NCI-H2107 treated with DMSO at 0.1 percent for 48 hours (cell line): Measurements from ENCODE around the gene CNTN4.
A peak's percentile ranks its signal among the peaks of the same experiment; 100 is the strongest.

Experiments used
- DNase-seq: peaks from one replicate; lab custom pipeline; 2025; ENCODE audit not compliant: unreplicated experiment; lab: John Stamatoyannopoulos, UW

Gene CNTN4

DNA sequence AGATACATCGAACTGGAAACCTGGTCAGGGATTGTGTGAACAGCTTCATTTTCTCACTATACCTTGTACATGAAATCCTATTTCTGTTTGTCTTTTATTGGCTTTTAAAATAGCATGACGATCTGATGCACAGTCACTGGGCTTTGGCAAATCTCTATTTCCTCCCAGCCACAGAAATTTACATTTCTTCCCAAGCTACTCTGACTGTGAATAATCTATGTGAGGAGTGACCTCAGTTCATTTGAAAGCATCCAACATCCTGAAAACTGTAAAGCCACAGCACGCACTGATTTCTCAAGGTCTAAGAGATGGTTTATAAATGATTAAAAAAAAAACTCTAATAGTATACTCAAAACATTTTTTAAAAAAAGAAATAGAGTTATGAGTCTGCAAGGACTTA lies 561.2 kb downstream of the CNTN4 start:
- DNase-seq = no peak

DNA sequence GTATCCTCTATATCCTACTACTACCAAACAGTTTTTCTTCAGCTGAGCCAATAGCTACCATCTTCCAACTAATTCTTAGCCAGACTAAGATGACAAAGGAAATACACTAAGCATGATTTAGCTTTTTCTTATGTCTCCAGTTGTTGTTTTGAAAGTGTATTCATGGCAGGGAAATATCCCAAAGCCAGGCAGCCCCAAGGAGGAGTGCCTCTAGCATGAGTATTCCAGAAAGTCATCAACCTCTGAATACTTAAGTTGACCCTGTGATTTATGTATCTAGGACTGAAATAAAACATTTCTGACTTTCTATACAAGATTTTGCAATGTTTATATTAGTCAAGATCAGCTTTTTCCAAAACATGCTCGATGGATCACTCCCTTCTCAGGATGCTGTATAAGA lies 562.4 kb downstream of the CNTN4 start:
- no peak for DNase-seq

DNA sequence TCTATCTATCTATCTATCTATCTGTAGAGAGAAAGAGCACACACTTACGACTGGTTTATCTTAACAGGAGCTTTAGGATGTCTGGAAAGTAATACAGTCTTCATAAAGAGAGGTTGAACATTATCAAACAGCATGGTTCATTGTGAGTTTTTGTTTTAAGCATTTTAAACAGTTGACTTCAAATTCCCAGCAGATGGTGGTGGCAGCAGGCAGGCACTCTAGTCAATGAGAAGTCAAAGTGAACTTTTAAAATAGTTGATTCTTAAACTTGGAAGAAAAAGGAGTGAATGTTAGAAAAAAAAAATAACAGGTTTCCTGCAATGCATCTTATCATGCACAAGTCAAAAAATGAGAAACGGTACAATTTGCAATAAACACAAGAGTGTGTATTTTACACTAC lies 578.8 kb downstream of the CNTN4 start:
- DNase-seq = no peak

DNA sequence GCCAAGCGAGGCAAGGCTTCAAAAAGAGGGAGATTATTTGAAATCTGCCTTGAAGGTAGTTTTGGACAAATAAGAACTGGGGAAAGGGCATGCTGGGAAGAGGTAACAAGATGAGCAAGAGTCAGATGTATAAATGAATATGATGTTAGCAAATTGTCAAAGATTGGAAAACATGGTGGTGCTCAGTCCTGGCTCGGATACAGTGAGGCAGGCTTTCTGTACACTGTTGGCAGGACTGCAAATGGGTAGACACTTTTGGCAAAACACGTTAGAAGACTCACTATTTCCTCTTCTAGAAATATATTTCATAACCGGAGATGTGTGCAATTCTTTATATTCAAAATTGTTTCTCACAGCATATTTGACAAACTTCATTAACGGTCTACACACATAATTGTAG lies 581.6 kb downstream of the CNTN4 start:
- no peak for DNase-seq

DNA sequence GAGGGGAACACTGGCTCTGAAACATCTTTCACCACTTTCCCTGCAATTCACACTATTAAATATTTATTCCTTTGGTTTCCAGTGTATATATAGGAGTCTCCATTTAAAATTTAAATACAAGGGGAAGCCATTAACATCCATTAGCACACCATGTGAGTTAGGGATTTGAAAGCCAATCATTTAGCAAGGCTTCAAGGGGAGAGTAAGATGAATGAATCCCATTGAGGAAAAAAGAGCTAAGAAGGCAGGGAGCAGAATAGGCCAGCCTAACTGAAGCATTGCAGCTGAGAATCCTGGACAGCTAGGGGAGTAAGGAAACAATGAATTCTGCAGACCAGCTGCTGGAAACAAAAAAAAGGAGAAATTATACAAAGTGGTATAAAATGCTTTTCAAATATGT lies 585.4 kb downstream of the CNTN4 start:
- no peak for DNase-seq

DNA sequence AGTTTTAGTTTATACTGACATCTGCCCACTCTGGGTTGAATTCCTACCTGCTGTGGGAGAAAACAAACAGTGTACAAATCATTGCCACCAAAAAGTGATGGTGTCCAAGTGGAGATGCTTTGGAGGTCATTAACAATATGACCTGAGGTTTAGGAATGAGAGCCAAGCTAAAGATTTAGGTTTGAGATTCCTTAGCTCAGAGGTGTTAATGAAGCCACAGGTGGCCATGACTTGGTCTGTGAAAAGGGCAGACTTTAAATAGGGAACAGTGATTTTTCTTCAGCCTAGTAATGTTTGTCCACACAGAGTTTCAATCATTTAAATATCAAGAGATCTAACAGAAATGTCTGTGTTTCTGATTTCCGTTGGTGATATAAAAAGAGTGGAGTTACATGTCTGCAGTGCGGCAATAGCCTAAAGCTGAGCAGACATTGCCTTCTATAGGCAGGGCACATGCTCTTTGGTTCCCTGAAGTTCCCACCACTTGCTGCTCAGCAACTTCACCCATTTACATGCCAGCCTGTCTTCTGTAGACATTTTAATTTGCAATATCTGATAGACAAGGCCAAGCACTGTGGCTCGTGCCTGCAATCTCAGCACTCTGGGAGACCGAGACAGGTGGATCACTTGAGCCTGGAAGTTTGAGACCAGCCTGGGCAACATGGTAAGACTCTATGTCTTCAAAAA lies 588.3 kb downstream of the CNTN4 start:
- DNase-seq = no peak

DNA sequence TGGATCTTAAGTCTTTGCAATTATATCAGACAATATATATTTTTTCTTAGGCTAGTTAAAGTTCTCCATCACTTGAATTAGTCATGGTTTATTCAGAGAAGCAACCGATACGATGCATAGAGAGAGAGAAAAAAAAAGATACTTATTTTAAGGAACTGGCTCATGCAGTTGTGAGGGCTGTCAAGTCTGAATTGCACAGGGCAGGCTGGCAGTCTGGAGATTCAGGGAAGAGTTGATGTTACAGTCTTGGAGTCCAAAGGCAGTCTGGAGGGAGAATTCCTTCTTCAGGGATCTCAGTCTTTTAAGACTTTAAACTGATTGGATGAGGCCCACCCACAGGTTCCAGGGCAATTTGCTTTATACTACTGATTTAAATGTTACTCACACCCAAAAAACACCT lies 598.9 kb downstream of the CNTN4 start:
- DNase-seq = no peak

DNA sequence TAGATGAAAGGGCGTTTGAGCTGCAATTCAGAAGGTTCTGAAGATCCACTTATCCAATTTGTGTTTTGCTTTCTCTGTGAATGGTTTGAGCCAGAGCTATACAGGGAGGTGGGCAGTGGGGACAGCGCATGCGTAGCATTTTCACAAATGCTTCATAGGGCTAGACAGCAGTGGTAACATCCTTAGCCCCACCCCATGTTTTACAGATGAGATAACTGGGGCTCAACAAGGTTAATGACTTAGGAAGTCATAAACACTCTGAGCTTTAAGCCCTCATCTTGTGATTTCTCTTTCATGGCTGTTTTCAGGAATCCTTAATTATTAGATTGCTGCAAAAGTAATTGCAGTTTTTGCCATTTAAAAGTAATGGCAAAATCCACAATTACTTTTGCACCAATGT lies 602.8 kb downstream of the CNTN4 start:
- DNase-seq = no peak

DNA sequence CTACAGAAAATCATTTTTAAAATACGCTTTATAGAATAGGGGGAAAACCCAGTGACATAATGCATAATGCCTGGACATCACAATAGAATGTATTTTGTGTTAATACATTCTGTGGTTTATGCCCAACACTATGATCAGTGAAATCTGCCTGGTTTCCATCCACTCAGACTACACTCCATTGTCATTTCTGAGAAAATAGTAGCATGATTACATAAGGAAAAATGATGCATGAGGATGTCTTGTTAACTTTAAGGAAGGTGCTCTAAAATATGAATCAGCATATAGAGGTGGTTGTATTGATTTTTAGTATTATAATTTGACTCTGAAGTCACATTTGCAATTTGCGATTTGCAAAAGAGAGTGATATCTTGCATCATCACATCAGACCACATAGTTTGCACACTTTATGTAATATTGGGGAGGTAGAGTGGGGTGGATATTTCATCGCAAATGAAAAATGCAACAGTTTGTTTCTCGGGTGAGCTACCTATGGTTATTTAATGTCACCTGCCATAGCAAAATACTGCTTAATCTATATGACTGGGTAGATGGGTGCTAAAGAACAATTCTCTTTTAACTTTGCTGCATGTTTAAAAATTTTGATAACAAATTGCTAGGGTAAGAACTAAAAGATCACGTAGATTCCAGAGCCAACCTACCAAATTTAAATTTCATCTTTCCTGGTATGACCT lies 607.6 kb downstream of the CNTN4 start:
- no peak for DNase-seq

DNA sequence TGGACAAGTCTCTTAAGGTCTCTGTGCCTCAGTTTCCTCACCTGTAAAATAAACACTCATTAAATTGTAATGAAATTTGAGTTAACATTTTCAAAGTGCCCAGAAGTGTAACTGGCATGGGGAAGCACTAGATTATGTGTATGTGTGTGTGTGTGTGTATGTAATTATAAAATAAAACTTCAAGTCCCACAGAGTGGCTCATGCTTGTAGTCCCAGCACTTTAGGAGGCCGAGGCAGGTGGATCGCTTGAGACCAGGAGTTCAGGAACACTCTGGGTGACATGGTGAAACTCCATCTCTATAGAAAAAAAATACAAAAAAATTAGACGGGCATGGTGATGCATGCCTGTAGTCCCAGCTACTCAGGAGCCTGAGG lies 608.2 kb downstream of the CNTN4 start:
- DNase-seq = no peak

DNA sequence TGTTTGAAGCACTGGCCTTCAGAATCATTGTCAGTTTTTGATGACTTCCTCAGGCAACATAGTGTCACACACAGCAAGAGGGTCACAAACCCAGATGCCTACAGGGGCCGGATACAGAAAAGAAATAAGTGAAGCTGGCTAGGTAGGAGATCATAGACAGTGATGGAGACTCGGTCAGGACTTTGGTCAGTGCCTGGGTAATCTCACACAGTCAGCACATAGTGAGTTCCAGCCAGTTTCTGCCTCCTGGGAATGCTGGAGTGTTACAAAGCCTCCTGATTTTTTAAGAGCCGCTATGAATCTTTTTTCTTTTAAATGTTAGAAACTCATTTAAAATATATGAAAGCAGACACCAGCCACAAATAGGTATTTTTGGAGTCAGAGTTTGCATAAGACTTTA lies 612.4 kb downstream of the CNTN4 start:
- DNase-seq = no peak

DNA sequence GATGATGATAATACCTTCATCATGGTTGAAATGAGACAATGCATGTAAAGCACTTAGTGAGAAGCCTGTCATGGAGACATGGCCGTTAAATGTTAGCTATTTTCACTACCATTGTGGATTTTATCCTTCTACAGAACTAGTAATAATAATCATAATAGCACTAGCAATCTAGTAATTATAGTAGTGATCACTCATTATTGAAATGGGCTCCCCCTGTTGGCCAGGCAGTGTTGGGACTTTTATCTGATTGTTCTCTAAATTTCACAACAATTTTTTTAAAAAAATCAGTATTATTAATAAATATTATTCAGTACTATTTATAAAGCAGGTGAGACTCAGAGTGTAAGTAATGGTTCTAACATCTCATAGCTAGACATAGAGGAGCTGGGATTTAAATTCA lies 615.3 kb downstream of the CNTN4 start:
- DNase-seq = no peak

DNA sequence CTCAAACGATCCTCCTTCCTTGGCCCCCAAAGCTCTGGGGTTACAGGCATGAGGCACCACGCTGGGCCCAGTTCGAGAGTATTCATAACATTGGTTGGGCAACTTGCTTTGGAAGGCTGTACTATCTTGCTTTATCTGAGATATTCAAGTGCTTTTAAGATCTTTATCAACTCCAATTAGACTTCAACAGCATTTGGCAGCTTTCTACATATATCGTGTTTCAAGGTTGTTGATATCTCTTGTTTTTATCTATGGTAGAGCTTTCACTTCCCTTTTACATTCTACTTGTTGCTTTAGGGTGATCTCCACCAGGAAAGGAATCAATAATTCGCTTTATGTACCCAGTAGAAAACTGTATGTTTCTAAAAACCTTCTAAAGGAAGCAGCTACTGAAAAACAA lies 616.2 kb downstream of the CNTN4 start:
- peak; percentile 7 for DNase-seq

DNA sequence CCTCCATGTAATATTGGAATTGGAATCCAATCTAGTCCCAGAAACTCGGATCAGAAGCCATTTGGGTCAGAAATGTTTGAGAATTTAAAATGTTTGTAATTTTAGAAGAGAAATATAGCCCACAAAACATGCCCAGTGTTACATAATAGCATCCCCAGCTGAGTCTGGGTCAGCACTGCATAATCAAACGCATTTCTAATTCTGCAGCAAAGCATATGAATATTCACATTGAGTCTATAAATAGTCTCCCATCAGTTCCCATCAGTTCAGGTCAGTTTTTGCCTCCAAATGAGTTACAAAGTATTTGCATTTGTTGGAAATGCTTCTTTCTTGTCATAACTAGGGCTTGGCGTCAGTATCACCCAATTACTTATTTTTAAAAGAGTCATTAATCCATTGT lies 628.4 kb downstream of the CNTN4 start:
- DNase-seq = no peak

DNA sequence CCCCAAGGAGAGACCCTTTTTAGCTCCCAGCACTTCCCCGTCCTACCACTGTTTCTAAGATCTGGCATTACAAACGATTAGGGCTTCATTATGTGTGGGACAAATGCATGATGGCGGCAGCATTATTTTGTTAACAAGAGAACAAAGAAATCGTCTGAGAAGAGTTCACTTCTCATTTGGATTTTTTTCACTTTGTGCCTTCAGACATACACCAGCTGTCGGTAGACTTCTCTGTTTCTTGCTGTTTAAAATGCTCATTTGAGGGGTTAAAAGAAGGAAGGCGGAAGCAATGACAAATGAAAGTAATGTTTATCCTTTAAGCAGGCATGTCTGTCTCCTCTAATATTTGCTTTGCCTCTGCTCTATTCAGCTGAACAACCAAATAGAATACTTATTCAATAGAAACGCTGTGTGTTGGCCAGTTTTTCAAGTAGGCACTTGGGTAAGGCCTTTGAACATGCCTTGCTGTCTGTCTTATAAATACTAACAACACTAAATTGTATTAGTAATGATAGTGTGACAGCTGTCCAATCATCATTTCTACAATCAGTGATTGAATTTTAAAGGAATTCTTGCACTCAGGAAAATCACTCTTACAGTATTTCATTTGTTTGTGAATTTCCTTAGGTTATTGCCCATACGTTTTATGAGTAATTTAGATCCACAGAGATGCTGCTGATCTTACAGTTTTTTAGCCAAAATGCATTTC lies 629.1 kb downstream of the CNTN4 start:
- DNase-seq = no peak

DNA sequence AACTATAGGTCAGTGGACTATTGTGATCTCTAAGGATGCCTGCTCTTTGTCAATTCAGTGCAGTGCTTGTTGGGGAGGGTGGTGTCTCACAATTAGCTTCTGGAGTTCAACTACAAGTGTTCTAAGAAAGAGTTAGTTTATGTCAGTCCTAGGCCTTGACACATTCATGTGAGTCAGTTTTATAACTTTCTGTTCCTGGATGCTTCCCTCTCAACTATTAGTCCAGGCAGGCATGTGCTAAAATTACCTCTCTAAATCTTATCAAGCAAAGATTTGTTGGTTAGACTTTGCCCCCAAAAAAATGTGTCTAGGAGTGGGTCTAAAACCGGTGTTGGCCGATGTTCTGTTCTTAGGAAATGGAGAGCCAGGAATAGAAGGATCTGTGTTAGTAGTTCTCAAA lies 633.2 kb downstream of the CNTN4 start:
- no peak for DNase-seq

DNA sequence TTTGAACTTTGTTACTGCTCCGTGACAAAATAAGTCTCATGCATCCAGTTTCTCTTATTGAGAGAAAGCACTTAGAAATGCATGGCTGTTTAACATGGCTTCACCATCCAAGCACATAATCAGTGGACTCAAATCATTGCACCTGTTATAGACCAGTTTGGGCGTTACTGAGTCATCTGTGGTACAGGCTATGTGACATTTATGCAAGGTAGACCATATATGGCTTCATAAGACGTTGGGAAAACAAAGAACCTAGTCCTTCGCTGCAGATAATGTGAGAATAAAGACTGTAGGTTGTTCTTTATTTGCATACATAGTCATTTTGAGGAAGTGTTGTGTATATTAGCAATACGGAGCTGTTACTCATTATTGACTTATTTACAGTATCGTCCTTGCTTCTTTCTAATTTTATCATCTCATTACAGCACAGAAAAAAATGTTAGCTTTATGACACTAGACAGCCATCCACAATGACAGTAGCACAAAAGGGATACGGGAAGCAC lies 636.8 kb downstream of the CNTN4 start:
- DNase-seq = no peak

DNA sequence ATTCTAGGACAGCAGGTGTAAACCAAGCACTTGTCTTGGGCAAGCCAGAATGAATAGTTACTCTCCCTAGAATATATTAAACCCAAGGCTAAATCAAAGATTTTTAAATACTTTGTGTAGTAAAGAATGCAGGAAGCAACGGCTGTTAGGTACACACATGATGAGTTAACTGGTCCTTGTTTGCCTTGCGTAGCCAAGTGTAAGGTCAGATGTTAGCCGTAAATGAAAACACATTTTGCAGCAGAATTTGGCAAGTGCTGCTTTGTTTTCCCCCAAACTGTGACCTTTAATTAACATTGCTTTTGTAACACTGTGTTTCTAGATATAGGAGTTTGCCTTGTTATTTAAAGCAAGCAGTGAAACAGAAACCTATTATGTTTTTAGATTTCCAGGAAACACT lies 642.9 kb downstream of the CNTN4 start:
- DNase-seq = no peak

DNA sequence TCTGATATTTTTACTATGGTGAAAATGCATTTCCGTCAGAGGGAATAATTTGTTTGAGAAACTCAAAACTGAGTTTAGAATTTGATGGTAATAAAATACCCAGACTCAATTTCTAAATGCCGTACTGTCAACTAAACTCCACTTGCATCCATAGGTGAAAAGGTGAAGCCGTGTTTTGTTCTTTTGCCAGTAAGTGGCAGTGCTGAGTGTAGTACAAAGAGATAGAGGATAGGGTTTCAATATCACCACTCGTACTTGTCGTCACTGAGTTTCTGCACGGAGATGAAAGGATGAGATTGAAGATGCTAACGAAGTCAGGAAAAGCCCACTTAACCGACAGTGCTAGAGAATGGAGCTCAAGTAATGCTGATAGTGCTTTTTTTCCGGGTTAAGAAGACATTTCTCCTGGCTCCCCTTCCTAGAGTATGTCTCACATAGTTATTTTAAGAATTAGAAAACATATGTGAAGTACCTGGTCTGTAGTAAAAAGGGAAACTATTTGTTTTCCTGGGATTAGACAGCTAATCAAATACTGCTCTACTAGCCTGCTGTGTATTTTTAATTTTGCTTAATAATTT lies 666.4 kb downstream of the CNTN4 start:
- peak; percentile 77 for DNase-seq

DNA sequence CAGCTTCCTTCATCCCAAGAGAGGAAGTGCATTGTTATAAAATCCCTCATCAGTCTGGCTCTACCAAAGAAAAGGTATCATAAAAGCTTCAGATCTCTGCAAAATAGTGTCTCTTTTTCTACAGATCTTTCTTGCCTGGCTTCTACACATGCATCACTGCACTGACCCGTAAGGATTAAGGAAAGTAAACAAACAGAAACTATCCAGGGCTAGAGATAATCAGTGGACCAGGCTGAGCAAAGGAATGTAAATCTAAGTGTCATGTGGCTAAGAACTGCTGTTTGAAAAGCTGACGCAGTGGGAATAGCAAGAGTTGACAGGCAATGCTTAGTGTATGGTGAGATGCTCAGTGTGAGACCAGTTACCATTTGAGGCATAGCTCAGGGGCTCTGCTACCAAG lies 671.8 kb downstream of the CNTN4 start:
- no peak for DNase-seq

DNA sequence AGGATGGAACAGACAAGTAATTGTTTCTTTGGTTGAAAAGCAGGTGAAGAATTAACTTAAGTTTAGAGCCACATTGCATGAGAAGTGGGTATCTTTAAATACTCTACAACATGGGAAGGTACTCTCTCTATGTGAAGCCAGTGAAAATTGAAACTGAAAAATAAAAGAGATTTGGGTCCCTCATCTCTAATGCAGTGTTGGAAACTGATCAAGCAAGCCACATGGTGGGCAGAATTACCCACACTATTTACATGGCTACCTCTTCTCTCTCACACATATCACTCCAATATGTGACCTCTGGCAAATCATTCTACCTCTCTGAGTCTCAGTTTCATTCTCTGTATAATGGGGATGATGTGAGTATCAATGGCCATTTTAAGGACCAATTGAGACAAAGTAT lies 672.5 kb downstream of the CNTN4 start:
- no peak for DNase-seq

DNA sequence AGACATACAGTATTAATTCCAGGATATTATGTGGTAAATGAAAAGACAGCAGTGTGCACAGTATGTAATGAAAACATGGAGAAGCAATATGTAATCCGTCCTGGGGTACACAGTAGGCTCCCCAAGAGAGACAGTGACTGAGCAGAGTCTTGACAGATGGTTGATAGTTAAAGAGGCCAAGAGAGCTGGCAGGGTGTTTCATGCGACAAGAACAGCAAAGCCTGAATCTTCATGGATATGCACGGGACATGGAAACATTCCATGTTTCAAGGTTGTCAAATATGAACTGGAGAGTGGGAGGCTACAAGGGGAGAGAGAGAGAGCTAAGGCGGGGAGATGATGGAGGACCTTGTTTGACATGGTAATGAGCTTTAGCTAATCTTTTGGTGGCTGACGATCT lies 673.1 kb downstream of the CNTN4 start:
- DNase-seq = no peak
